ENCODE results near the gene NID2.

- TF ChIP-seq CTCF (conservative IDR thresholded peaks at IDR 0.05; ENCODE audit: low read depth, low read length): no peak
- no peak for TF ChIP-seq EZH2 (IDR thresholded peaks at IDR 0.05; ENCODE audit: borderline replicate concordance, low read depth, low read length, poor library complexity, severe bottlenecking)
These were observed 16.4 kb downstream of the NID2 start for GRCh38 chr14:52052288-52052943.

Measured in A673 (cell line).